Keratinocyte (primary cell): Measurements from ENCODE around the gene TAF4. TPM values are rescaled to one million over a fixed set of nuclear protein-coding genes. Genes with fewer than 3 reads are reported as not detected.

Source experiments
- DNase-seq: peaks from one replicate; pipeline ENCODE4 v3.0.0-alpha.2; 2011; ENCODE audit warnings: low read depth, missing footprints, low spot score
- FAIRE-seq: peaks from 2 replicates; lab custom pipeline; 2011; peaks lifted over from hg19 to GRCh38; lab: Jason Lieb, UNC
- H2AFZ ChIP-seq: 2 replicates; pipeline ENCODE4 v1.6.0; 2012; ENCODE audit warnings: low read length, control low read depth, inconsistent platforms; ENCODE audit not compliant: control insufficient read depth
- H3K27ac ChIP-seq: 2 replicates; pipeline ENCODE4 v1.5.1; 2011; ENCODE audit warnings: low read length; ENCODE audit not compliant: control insufficient read depth, insufficient read depth
- H3K27me3 ChIP-seq: 3 replicates; pipeline ENCODE4 v1.6.0; 2011; ENCODE audit warnings: low read length; ENCODE audit not compliant: control insufficient read depth, insufficient read depth; ENCODE audit errors: extremely low read depth
- H3K36me3 ChIP-seq, 2 experiments: 2 replicates in 1 of 2; 3 replicates in 1 of 2; pipeline ENCODE4 v1.5.1; 2011; ENCODE audit warnings: low read length in 2 of 2, mild to moderate bottlenecking in 1 of 2; ENCODE audit not compliant: control insufficient read depth in 2 of 2, insufficient read depth in 2 of 2; ENCODE audit errors: extremely low read depth in 1 of 2
- H3K4me1 ChIP-seq: 3 replicates; pipeline ENCODE4 v1.5.1; 2011; ENCODE audit warnings: low read length; ENCODE audit not compliant: control insufficient read depth, insufficient read depth; ENCODE audit errors: extremely low read depth
- H3K4me2 ChIP-seq: 3 replicates; pipeline ENCODE4 v1.6.0; 2011; ENCODE audit warnings: low read depth, low read length; ENCODE audit not compliant: control insufficient read depth, insufficient read depth; ENCODE audit errors: extremely low read depth
- H3K4me3 ChIP-seq, 3 experiments: fragments of 200-600 bp in 1 of 3; sonication (generic) in 1 of 3; 2 replicates in 2 of 3; 3 replicates in 1 of 3; pipeline ENCODE4 v1.5.1; 2011 to 2016; ENCODE audit warnings: low read length in 3 of 3, mild to moderate bottlenecking in 3 of 3, control low read depth in 2 of 3, inconsistent platforms in 1 of 3, low read depth in 1 of 3, mixed read lengths in 1 of 3, mixed run types in 1 of 3, moderate library complexity in 1 of 3; ENCODE audit not compliant: control insufficient read depth in 2 of 3, insufficient read depth in 2 of 3; ENCODE audit errors: extremely low read depth in 1 of 3
- H3K79me2 ChIP-seq: 2 replicates; pipeline ENCODE4 v1.6.0; 2012; ENCODE audit warnings: low read length; ENCODE audit not compliant: control insufficient read depth, insufficient read depth
- H3K9ac ChIP-seq: 3 replicates; pipeline ENCODE4 v1.6.0; 2011; ENCODE audit warnings: low read length; ENCODE audit not compliant: control insufficient read depth, insufficient read depth; ENCODE audit errors: extremely low read depth
- H3K9me1 ChIP-seq: 3 replicates; pipeline ENCODE4 v1.6.0; 2011; ENCODE audit warnings: low read length; ENCODE audit not compliant: control insufficient read depth, insufficient read depth; ENCODE audit errors: extremely low read depth
- H3K9me3 ChIP-seq: 2 replicates; pipeline ENCODE4 v1.5.1; 2012; ENCODE audit warnings: low read depth, low read length; ENCODE audit not compliant: control insufficient read depth
- H4K20me1 ChIP-seq: 3 replicates; pipeline ENCODE4 v1.6.0; 2011; ENCODE audit warnings: low read length; ENCODE audit not compliant: control insufficient read depth, insufficient read depth; ENCODE audit errors: extremely low read depth
- CTCF ChIP-seq, 3 experiments: IDR thresholded peaks in 1 of 3; conservative IDR thresholded peaks in 1 of 3; optimal IDR thresholded peaks in 1 of 3; 2 replicates in 2 of 3; 3 replicates in 1 of 3; pipeline versions ENCODE3 to v1.5.1; 2011; ENCODE audit warnings: low read length in 3 of 3, mild to moderate bottlenecking in 3 of 3, moderate library complexity in 2 of 3, control low read depth in 1 of 3, inconsistent platforms in 1 of 3; ENCODE audit not compliant: insufficient read depth in 2 of 3; ENCODE audit errors: extremely low read depth in 1 of 3
- EZH2 ChIP-seq: IDR thresholded peaks from one replicate; pipeline ENCODE4 v1.6.1; 2012; ENCODE audit warnings: inconsistent platforms, mild to moderate bottlenecking, low read length, moderate library complexity
- dilution Hi-C: fragments of 300-500 bp; cut with MboI; formaldehyde crosslinking; loops from one replicate; pipeline ENCODE4 v1.7.0; 2020; ENCODE audit warnings: low sequenced_read_pairs; ENCODE audit not compliant: extremely low pct_ligation_motif_present
- polyA plus RNA-seq, 5 experiments: library from polyadenylated mRNA; depleted of rRNA in 3 of 5; stranded (reverse) in 3 of 5; stranded (forward) in 1 of 5; unstranded in 1 of 5; fragments of >200 nt; gene quantifications; 1 replicate in 1 of 5; 2 replicates in 3 of 5; 3 replicates in 1 of 5; pipeline versions ENCODE4 v1.2.1 to v1.2.3, GENCODE V29; 2011 to 2012; ENCODE audit warnings: missing spikeins in 2 of 5, low read depth in 1 of 5, low replicate concordance in 1 of 5

The TAF4 gene
- polyA plus RNA-seq, 1 donor (not counting 4 experiments of a cell fraction or from before 2014, with no cell fraction given): 3.3 TPM

- no peaks in the 10 kb centered on the region for H3K79me2 ChIP-seq
- H2AFZ ChIP-seq: no peak overlapping the region
- no peak overlapping the region for H3K27ac ChIP-seq
- no peak for TF ChIP-seq EZH2
- no peak for TF ChIP-seq CTCF (optimal IDR thresholded peaks at IDR 0.05 in 1 of 3, IDR thresholded peaks at IDR 0.05 in 1 of 3, conservative IDR thresholded peaks at IDR 0.05 in 1 of 3; ENCODE audit: extremely low read depth in 1 of 3, insufficient read depth in 2 of 3, low read length in 3 of 3)
- H3K9me1 ChIP-seq: no peaks in the 10 kb centered on the region
- peaks cover 2% of the 10 kb centered on the region for H4K20me1 ChIP-seq
- H3K4me3 ChIP-seq: no peak overlapping the region
- dilution Hi-C loops: no loop called here
- H3K9ac ChIP-seq: no peak overlapping the region
- no peak for DNase-seq
- peaks cover 3 to 7% of the 10 kb centered on the region in 2 experiments for H3K36me3 ChIP-seq
- H3K9me3 ChIP-seq: no peaks in the 10 kb centered on the region
- no peak overlapping the region for H3K4me2 ChIP-seq
- H3K27me3 ChIP-seq: peaks cover 23% of the 10 kb centered on the region
- H3K4me1 ChIP-seq: no peaks in the 10 kb centered on the region
- FAIRE-seq: no peak
Observed at GRCh38 chr20:61970357-61970756, 95.3 kb downstream of the TAF4 start.

GRCh38 chr20:61969806-61970205, 95.9 kb downstream of the TAF4 start:
- TF ChIP-seq CTCF (optimal IDR thresholded peaks at IDR 0.05 in 1 of 3, IDR thresholded peaks at IDR 0.05 in 1 of 3, conservative IDR thresholded peaks at IDR 0.05 in 1 of 3; ENCODE audit: extremely low read depth in 1 of 3, insufficient read depth in 2 of 3, low read length in 3 of 3): no peak
- no peak for TF ChIP-seq EZH2
- no peak overlapping the region for H3K4me2 ChIP-seq
- H3K4me1 ChIP-seq: no peaks in the 10 kb centered on the region
- H4K20me1 ChIP-seq: peaks cover 2% of the 10 kb centered on the region
- FAIRE-seq: no peak
- dilution Hi-C loops: no loop called here
- no peaks in the 10 kb centered on the region for H3K9me3 ChIP-seq
- peaks cover 28% of the 10 kb centered on the region for H3K27me3 ChIP-seq
- no peak overlapping the region for H2AFZ ChIP-seq
- no peaks in the 10 kb centered on the region for H3K79me2 ChIP-seq
- H3K27ac ChIP-seq: no peak overlapping the region
- H3K36me3 ChIP-seq: peaks cover 3 to 7% of the 10 kb centered on the region in 2 experiments
- no peaks in the 10 kb centered on the region for H3K9me1 ChIP-seq
- no peak overlapping the region for H3K9ac ChIP-seq
- DNase-seq: no peak
- H3K4me3 ChIP-seq: no peak overlapping the region
